SW 1271 (cell line): ENCODE measurements around the gene SMOC1.

ENCODE experiments used
- DNase-seq, 2 experiments: peaks; one replicate each; lab custom pipeline; 2025; lab: John Stamatoyannopoulos, UW

SMOC1 gene

GRCh38 chr14:69943084-69943780 lies 64.0 kb downstream of the SMOC1 start:
- no peak for DNase-seq

- DNase-seq = no peak
These were observed 66.1 kb downstream of the SMOC1 start for GRCh38 chr14:69945347-69945746.

GRCh38 chr14:69945912-69946311 lies 66.7 kb downstream of the SMOC1 start:
- no peak for DNase-seq

GRCh38 chr14:69948351-69948750 lies 69.1 kb downstream of the SMOC1 start:
- no peak for DNase-seq

- no peak for DNase-seq
These were observed 72.0 kb downstream of the SMOC1 start for GRCh38 chr14:69951263-69951662.

GRCh38 chr14:69951935-69952334 lies 72.7 kb downstream of the SMOC1 start:
- no peak for DNase-seq

- no peak for DNase-seq
These were observed 74.2 kb downstream of the SMOC1 start for GRCh38 chr14:69953266-69953915.

- no peak for DNase-seq
These were observed 76.9 kb downstream of the SMOC1 start for GRCh38 chr14:69955855-69956845.

- no peak for DNase-seq
These were observed 77.8 kb downstream of the SMOC1 start for GRCh38 chr14:69956970-69957369.

GRCh38 chr14:69957986-69958385 lies 78.8 kb downstream of the SMOC1 start:
- no peak for DNase-seq

GRCh38 chr14:69959136-69959535 lies 79.9 kb downstream of the SMOC1 start:
- no peak for DNase-seq

GRCh38 chr14:69960296-69960695 lies 81.1 kb downstream of the SMOC1 start:
- no peak for DNase-seq

- DNase-seq = no peak
These were observed 84.8 kb downstream of the SMOC1 start for GRCh38 chr14:69963966-69964365.

- DNase-seq = no peak
These were observed 85.6 kb downstream of the SMOC1 start for GRCh38 chr14:69964841-69965240.

GRCh38 chr14:69968132-69968531 lies 88.9 kb downstream of the SMOC1 start:
- DNase-seq = no peak

- no peak for DNase-seq
These were observed 89.5 kb downstream of the SMOC1 start for GRCh38 chr14:69968681-69969080.

- no peak for DNase-seq
These were observed 93.5 kb downstream of the SMOC1 start for GRCh38 chr14:69972755-69973154.

- DNase-seq = no peak
These were observed 94.6 kb downstream of the SMOC1 start for GRCh38 chr14:69973846-69974245.

- no peak for DNase-seq
These were observed 100.7 kb downstream of the SMOC1 start for GRCh38 chr14:69979882-69980281.

- DNase-seq = no peak
These were observed 101.5 kb downstream of the SMOC1 start for GRCh38 chr14:69980457-69981425.

- DNase-seq = no peak
These were observed 103.1 kb downstream of the SMOC1 start for GRCh38 chr14:69982220-69982839.
